GM21515 (cell line): ENCODE results near the gene TMEM204.

Experiments
- ATAC-seq: cut with Tn5 transposase; IDR thresholded peaks from one replicate; pipeline ENCODE4 v1.9.1; 2021; ENCODE audit not compliant: unreplicated experiment

The TMEM204 gene

DNA sequence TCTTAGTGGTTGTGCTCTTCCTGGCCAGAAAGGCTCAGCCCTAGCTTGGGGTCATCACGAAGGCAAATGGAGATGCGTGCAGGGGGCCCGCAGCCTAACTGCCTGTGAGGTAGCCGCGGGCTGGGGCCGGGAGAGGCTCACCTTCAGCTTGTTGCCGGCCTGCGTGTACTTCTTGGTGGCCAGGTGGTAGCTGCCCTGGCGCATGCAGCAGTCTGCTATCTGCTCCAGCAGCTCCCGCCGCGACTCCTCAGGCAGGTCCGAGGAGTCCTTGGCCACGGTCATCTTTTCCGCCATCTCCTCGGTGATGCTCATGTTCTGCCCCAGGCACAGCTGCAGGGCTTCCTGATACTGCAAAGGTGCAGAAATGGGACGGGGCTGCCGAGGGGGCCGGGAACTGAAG lies 13.0 kb upstream of the TMEM204 start:
- ATAC-seq, result no peak

DNA sequence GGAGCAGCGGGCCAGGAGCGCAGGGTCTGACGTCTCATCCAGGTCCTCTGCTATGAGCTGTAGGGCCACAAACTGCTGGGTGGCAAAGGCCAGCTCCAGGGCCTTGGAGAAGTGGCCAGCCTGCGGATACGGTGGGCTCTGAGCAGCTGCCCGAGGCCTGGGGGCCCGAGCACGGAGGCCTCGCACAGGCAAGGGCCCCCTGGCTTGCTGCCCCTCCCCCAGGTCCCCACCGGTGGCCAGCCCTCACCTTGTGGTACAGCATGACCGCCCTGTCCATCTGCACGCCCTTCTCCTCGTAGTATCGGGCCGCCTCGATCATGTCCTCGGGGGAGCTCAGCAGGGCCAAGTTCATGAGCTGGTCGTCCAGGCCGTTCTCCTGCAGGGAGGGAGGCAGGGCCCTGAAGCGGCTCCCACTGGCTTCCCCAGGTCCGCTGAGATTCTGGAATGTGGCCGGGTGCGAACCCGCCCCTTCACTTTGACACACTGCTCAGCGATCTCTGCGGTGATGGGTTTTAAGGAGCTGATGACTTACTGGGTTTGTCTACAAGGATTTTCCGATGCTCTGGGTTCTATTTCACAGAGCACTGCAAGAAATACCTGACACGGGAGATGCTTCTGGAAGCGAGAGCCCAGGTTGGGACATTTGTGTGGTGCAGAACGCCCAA lies 9.8 kb upstream of the TMEM204 start:
- ATAC-seq, result no peak

GRCh38 chr16:1524366-1524765 lies 9.1 kb upstream of the TMEM204 start:
- ATAC-seq, result no peak

GRCh38 chr16:1525871-1526607 lies 7.4 kb upstream of the TMEM204 start:
- no peak for ATAC-seq

- ATAC-seq, result no peak
These were observed 6.6 kb upstream of the TMEM204 start for GRCh38 chr16:1526608-1527555.

DNA sequence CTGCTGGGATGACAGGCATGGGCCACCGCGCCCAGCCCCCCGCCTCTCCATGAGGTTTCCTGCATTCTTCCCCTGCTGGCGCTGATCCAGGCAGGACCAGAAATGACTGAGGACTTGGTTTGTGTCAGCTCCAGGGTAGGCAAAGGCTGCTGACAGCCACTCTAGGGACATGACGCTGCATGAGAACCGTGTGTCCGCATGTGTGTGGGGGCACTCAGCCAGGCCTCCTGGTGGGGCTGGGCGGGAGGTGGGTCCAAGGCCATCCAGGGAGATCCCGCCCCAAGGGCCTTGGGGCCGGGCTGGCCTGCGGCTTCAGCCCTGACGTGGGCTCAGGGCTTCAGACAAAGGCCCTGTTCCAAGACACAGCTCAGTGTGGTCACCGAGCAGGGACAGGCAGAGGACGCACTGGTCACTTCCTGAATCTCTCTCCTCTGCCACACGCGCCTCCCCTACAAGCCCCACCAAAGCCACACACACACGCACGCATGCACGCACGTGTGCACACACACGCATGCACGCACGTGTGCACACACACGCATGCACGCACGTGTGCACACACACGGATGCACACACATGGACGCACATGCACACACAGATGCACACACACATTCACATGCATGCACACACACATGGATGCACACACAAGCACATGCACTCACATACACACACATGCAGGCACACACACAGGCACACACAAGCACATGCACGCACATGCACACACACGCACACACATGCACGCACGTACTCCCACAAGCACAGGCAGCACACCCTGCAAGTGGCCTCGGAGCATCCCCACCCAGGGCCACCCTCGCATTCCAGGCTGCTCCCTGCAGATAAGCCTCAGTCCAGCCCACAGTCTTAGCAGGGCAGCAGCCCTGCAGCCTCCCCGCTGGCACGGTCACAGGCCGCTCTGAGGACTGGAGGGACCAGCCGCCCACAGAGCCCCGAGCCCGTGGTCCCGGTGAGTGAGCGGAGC lies 5.3 kb upstream of the TMEM204 start:
- ATAC-seq, result no peak

DNA sequence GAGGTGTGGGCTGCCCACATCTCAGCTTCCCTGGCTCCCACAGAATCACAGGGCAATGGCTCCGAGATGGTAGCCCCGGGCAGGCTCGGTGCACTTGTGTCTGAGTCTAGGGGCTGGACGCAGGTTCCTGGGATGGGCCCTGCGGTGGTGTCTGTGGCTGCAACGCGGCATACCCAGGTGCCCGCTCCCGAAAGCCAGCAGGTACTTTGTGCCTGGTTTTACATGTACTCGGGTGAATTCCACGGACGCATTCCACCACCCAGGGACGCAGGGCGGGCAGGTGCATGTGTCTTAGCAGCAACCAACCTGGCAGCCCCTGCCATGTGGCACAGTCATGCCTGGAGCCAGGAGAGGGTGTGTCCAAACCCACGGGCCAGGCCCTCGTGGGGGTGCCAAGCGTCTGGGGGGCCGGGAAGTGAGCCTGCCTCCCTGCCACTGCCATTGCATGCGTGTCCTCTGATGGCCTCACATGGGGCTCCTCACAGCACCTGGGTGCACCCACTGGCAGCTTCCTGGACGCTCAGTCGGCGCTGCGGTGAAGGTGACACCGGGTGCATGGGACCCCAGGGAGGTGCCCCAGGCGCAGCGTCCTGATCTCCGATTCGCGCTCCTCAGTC lies 4.4 kb upstream of the TMEM204 start:
- ATAC-seq, result no peak

GRCh38 chr16:1530349-1530882 lies 3.0 kb upstream of the TMEM204 start:
- ATAC-seq, result no peak

DNA sequence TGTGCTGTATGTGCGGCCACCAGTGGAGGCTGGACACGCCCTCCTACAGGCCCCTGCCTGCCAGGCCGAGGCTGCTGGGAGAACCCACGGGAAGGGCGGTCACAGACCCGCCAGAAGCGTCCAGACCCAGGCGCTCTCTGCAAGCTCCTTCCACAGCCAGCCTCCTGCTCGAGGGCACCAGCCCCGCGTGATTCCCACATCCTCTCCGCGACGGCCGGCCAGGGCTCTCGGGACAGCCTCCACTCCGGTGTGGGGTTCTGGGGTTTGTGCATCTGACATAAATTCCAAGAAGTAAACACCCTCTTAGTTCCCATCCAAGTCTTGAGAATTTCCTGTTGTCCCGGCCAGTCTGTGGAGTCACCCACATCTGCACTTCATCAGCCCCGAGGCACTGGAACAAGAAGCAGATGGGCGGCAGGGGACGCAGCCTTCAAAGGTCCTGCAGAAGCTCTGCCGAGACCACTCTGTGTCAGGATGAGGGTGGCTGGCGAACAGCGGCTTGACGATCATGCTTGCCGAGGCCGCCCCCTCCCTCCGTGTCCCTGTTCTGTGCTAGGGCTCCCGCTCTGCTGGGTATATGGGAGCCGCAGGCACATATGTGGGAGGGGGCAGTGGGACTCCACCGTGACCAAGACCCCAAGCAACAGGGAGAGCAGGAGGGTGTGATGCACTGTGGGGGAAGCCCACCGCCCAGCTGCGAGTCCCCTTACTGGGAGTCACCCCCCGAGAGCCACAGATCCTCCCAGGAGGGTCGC lies 2.4 kb upstream of the TMEM204 start:
- ATAC-seq, result no peak

- ATAC-seq, result no peak
These were observed 1.9 kb upstream of the TMEM204 start for GRCh38 chr16:1531638-1531910.

- no peak for ATAC-seq
These were observed 1.2 kb upstream of the TMEM204 start for GRCh38 chr16:1532081-1532760.

GRCh38 chr16:1532771-1533170 lies 695 bp upstream of the TMEM204 start:
- ATAC-seq, result no peak

GRCh38 chr16:1534021-1535020 lies 855 bp downstream of the TMEM204 start:
- ATAC-seq, result no peak

DNA sequence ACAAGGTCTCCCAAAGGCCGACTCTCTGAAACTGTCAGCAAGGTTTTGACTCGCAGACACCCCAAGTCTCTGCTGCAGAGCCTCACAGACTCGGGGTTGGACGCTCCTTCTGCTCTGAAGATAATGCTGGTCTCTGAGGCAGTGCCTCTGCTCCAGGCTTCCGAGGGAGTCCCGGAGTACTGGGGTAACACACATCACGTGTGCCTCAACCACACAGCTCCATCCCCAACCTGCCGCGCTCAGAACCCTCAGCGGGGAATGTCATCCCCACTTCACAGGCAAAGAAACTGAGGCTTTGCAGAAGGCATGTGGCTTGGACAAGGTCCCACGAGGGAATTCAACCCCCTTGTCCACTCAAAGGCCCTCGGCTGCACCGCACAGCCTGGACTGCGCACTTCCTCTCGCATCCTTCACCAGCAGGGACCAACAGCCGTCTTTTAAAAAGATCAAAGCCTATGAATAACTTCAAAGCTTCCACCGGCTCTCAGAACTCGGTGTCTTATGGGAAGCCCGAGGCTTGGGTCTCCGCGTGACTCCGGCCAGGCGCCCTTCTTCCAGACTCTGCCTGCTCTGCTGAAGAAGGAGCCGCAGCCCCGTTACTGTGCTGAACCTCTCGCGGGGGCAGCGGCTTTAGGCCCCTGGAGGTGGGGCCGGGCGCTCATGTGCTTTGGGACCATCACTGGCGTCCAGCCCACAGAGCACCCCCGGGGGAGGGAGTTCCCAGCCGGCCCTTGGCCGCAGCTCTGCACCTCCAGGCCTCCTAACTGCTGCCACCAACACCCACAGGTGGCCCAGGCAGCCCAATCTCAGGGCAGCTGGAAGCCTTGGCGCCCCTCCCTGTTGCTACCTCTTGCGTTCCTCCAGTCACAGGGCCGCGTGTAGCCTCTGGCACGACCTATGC lies 2.2 kb downstream of the TMEM204 start:
- ATAC-seq, result no peak

GRCh38 chr16:1536601-1537000 lies 3.1 kb downstream of the TMEM204 start:
- ATAC-seq, result no peak

DNA sequence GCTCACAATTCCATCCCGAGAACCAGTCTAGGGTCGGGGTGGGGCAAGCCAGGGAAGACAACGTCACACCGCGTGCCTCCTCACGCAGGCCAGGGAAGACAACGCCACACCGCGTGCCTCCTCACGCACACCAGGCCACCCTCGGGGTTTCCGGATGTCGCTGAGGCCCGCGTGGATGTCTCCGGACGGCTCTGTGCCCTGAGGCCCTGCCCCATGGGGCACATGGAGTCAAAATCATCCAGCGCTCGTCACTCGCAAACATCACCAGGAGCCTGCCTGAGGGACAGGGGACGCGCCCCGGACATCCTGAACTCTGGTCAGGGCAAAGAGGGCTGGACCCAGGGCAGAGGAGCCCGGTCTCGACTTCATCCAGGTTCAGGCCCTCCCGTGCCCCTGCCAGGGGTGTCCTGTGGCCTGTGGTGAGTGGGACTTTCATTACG lies 3.7 kb downstream of the TMEM204 start:
- ATAC-seq, result no peak
